Chondrocyte (in vitro differentiated cells): Measurements from ENCODE around the gene ARHGAP26. TPM values are rescaled to one million over a fixed set of nuclear protein-coding genes. Genes with fewer than 3 reads are reported as not detected.

ENCODE experiments used
- DNase-seq: peaks from one replicate; pipeline ENCODE4 v3.0.0; 2021; ENCODE audit warnings: mixed read lengths, low spot score
- H3K27ac Mint-ChIP-seq: one replicate; pipeline ENCODE4 v1.8.0; 2021; ENCODE audit warnings: mild to moderate bottlenecking, moderate library complexity, mixed read lengths; ENCODE audit not compliant: unreplicated experiment
- H3K27me3 Mint-ChIP-seq: 2 replicates; pipeline ENCODE4 v1.8.0; 2021; ENCODE audit warnings: low read depth, mixed read lengths
- H3K36me3 Mint-ChIP-seq: 2 replicates; pipeline ENCODE4 v1.8.0; 2021; ENCODE audit warnings: low read depth, mixed read lengths
- H3K4me1 Mint-ChIP-seq: 2 replicates; pipeline ENCODE4 v1.8.0; 2021; ENCODE audit warnings: low read depth, mild to moderate bottlenecking, mixed read lengths
- H3K4me3 Mint-ChIP-seq: one replicate; pipeline ENCODE4 v1.8.0; 2021; ENCODE audit warnings: mild to moderate bottlenecking, moderate library complexity, mixed read lengths; ENCODE audit not compliant: unreplicated experiment
- H3K9me3 Mint-ChIP-seq: 2 replicates; pipeline ENCODE4 v1.8.0; 2021; ENCODE audit warnings: low read depth, mixed read lengths
- total RNA-seq: library from RNA; stranded (reverse); gene quantifications from 3 replicates; pipeline ENCODE4 v1.2.1, GENCODE V29; 2021
- TF ChIP-seq, protein P1 (sequence below): fragments of 200-600 bp; sonication (generic); IDR thresholded peaks from 2 replicates; pipeline ENCODE4 v1.5.0; 2021; ENCODE audit warnings: antibody characterized with exemption, mild to moderate bottlenecking, moderate library complexity

The ARHGAP26 gene
- total RNA-seq, 1 donor from 2014 or later, result 16.4 TPM

DNA sequence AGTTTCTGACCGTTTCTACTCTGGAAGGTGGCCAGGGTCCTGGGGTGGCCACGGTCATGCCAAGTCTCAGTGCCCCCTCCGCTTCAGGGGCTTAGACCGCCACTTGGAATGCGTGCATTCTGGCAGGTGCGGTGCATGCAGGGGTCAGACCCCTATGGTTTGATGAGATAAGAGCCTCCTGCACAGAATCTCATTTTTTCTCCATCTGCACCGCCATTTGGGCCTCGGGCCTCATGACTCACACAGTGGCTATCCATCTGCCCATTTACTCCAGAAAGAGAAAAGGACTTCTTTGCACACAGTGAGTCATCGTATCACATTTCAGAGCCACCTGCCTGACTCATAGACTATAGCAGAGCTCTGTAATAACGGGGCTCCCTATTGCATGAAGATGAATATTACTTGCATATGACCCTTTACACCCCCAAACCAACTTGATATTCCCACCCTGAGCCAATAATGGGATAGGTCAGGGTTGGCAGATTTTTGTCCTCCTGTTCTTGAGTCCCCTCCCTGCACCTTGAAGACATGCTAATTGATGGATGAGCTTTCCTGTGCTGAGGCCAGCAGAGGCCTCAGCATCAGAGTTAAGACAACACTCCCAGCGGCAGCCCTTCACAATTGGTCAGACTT is 475.9 kb downstream of the ARHGAP26 start:
- Mint-ChIP-seq H3K4me1 (peaks cover 61% of the 10 kb centered on the region), H3K36me3 (no peaks in the 10 kb centered on the region), H3K27me3 (no peaks in the 10 kb centered on the region), H3K4me3 (no peak overlapping the region), H3K27ac (peak overlapping the region; percentile 95), H3K9me3 (no peaks in the 10 kb centered on the region)
- TF ChIP-seq, protein P1, sequence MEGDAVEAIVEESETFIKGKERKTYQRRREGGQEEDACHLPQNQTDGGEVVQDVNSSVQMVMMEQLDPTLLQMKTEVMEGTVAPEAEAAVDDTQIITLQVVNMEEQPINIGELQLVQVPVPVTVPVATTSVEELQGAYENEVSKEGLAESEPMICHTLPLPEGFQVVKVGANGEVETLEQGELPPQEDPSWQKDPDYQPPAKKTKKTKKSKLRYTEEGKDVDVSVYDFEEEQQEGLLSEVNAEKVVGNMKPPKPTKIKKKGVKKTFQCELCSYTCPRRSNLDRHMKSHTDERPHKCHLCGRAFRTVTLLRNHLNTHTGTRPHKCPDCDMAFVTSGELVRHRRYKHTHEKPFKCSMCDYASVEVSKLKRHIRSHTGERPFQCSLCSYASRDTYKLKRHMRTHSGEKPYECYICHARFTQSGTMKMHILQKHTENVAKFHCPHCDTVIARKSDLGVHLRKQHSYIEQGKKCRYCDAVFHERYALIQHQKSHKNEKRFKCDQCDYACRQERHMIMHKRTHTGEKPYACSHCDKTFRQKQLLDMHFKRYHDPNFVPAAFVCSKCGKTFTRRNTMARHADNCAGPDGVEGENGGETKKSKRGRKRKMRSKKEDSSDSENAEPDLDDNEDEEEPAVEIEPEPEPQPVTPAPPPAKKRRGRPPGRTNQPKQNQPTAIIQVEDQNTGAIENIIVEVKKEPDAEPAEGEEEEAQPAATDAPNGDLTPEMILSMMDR, result no peak
- DNase-seq, result no peak

DNA sequence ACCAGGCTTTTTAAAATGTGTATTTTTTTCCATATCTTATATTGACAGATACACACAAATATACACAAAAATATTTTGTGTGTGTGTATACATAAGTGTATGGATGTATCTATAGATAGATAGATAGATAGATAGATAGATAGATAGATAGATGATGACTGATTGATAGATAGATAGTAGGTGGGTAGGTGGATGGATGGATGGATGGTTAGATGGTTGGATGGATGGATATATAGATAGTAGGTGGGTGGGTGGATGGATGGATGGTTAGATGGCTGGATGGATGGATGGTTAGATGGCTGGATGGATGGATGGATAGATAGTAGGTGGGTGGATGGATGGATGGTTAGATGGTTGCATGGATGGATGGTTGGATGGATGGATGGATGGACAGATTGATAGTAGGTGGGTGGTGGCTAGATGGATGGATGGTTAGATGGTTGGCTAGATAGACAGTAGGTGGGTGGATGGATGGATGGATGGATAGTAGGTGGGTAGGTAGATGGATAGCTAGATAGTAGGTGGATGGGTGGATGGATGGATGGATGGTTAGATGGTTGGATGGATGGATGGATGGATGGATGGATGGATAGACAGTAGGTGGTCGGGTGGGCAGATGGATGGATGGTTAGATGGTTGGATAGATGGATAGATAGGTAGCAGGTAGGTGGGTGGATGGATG is 477.1 kb downstream of the ARHGAP26 start:
- Mint-ChIP-seq H3K36me3 (no peaks in the 10 kb centered on the region), H3K4me1 (peaks cover 56% of the 10 kb centered on the region), H3K9me3 (no peaks in the 10 kb centered on the region), H3K27ac (no peak overlapping the region), H3K4me3 (no peak overlapping the region), H3K27me3 (no peaks in the 10 kb centered on the region)
- no peak for DNase-seq
- TF ChIP-seq, protein P1, result no peak

DNA sequence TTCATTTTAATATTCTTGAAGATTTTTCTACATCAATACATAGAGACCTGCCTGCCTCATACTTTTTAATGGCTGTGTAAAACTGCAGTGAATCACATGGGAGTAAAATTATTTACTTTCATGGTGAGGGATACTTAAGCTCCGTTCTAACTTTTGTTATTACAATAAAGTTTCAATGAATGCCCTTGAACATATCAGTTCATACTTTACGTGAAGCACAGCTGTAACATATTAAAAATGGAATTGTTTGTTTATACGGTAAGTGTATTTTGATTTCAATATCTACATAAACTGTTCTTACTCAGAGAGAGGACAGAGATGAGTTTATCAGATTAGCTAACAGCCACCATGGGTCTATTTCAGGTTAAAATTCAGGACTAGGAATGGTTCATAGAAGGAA is 478.2 kb downstream of the ARHGAP26 start:
- DNase-seq, result no peak
- H3K27ac Mint-ChIP-seq, result peak overlapping the region; percentile 7
- no peaks in the 10 kb centered on the region for H3K36me3 Mint-ChIP-seq

DNA sequence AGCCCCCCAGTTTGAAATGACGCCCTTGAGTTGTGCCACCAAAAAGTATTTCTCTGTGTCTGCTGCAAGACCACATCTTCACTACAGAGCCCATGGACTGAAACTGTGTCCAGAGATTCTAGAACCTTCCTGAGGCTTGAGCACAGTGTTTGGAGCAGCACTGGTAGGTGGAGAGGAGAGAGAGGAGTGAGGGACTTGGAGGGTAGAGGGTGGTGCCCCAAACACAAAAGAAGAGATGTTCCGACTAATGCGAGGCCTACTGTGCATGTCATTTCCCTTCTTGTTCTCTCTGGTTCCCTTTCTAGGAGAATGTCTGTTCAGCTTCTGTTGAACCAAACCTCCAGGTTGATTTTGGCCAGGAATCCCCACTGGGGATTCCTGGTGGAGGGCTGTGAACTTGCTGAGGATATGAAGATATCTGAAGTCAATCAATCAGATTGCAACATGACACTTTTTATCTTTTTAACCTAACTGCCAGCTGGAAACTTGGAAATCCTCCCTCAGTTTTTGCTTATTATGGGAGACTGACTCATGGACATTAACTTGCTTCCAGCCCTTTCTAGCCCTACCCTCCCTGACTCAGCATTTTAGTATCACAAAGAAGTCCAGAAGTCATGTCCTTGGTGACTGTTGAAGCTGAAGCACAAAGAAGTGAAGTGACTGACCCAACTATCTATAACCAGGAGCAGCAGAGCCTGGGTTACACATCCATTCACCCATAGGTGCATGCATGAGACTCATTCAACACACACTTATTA is 478.8 kb downstream of the ARHGAP26 start:
- H3K4me1 Mint-ChIP-seq, result peaks cover 39% of the 10 kb centered on the region
- no peaks in the 10 kb centered on the region for H3K9me3 Mint-ChIP-seq
- H3K27ac Mint-ChIP-seq, result peak overlapping the region; percentile 76
- H3K4me3 Mint-ChIP-seq, result no peak overlapping the region
- TF ChIP-seq, protein P1, result no peak
- DNase-seq, result no peak
- no peaks in the 10 kb centered on the region for H3K27me3 Mint-ChIP-seq
- no peaks in the 10 kb centered on the region for H3K36me3 Mint-ChIP-seq

More for the DNA sequence above, 478.2 kb downstream of the ARHGAP26 start:
- Mint-ChIP-seq H3K9me3 (no peaks in the 10 kb centered on the region), H3K4me3 (no peak overlapping the region), H3K27me3 (no peaks in the 10 kb centered on the region), H3K4me1 (peaks cover 45% of the 10 kb centered on the region)
- TF ChIP-seq, protein P1, result no peak

DNA sequence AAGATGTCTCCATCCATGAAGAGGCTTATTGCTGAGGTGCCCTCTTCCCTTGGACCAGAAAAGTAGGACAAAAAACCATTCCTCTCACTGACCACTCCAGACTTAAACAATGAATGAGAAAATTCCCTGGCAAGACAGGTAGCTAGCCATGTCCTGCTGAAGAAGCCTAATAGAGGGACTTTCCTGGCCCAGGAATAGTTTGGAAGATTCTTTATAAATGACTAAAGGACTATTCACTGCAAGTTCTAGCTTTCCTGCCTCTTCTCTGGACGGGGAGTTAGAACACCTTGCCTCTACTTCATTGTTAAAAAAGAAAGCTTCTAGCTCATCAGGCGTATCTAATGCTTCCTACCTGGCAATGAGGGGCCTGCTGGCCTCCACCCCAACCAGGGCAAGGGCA is 479.7 kb downstream of the ARHGAP26 start:
- DNase-seq, result no peak
- TF ChIP-seq, protein P1, result no peak
- no peaks in the 10 kb centered on the region for H3K27me3 Mint-ChIP-seq
- H3K27ac Mint-ChIP-seq, result no peak overlapping the region
- H3K4me1 Mint-ChIP-seq, result peaks cover 31% of the 10 kb centered on the region
- H3K4me3 Mint-ChIP-seq, result no peak overlapping the region
- H3K36me3 Mint-ChIP-seq, result no peaks in the 10 kb centered on the region
- H3K9me3 Mint-ChIP-seq, result no peaks in the 10 kb centered on the region
